ENCODE data around the gene A4GALT. TPM values are rescaled to one million over a fixed set of nuclear protein-coding genes. Genes with fewer than 3 reads are reported as not detected.

A4GALT gene
- total and polyA plus RNA-seq, 4 donors, result 8.6 to 29.3 (median 24.3) TPM

DNA sequence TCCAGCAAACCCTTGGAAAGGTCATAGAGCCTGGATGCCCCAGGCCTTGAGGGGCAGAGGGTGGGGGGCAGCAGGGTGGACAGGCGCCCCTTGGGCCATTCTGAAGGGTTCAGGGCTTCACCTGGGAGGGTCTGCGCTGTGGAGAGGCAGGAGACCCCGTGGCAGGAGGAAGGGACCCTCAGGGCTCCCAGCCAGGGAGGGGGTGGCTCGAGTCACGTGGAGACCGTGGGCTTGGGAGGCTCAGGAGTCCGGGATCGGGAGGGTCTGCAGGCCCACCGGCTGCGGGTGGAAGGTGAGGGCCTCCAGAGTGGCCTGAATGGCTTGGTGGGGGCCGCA is 48.5 kb upstream of the A4GALT start:
- H3K9ac ChIP-seq (ENCODE audit: insufficient read depth in 1 of 2, low read length in 2 of 2), result no peak overlapping the region
- DNase-seq (no peak), ATAC-seq (ENCODE audit: insufficient read depth, low FRiP score) (no peak)
- H3K9me3 ChIP-seq (ENCODE audit: control insufficient read depth in 4 of 4, insufficient read depth in 3 of 4, low read length in 3 of 4), result no peaks in the 10 kb centered on the region
- no peak overlapping the region for H3K4me3 ChIP-seq
- TF ChIP-seq, protein P1, sequence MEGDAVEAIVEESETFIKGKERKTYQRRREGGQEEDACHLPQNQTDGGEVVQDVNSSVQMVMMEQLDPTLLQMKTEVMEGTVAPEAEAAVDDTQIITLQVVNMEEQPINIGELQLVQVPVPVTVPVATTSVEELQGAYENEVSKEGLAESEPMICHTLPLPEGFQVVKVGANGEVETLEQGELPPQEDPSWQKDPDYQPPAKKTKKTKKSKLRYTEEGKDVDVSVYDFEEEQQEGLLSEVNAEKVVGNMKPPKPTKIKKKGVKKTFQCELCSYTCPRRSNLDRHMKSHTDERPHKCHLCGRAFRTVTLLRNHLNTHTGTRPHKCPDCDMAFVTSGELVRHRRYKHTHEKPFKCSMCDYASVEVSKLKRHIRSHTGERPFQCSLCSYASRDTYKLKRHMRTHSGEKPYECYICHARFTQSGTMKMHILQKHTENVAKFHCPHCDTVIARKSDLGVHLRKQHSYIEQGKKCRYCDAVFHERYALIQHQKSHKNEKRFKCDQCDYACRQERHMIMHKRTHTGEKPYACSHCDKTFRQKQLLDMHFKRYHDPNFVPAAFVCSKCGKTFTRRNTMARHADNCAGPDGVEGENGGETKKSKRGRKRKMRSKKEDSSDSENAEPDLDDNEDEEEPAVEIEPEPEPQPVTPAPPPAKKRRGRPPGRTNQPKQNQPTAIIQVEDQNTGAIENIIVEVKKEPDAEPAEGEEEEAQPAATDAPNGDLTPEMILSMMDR (IDR thresholded peaks at IDR 0.05; ENCODE audit: control extremely low read depth, extremely low read depth), result no peak
- H3K36me3 ChIP-seq (ENCODE audit: control insufficient read depth in 4 of 4, insufficient read depth in 4 of 4, low read length in 4 of 4), result no peaks in the 10 kb centered on the region
- H3K4me1 ChIP-seq (ENCODE audit: control insufficient read depth in 5 of 5, insufficient read depth in 5 of 5, low read length in 5 of 5), result peaks cover 0 to 11% (median 3%) of the 10 kb centered on the region in 5 donors
- WGBS, 2 donors, result 92 to 99% methylated on average over 11 of the region's 11 CpGs
- no peak overlapping the region for H3K27ac ChIP-seq (ENCODE audit: low read depth in 1 of 2, low read length in 1 of 2)
- no peaks in the 10 kb centered on the region for H3K27me3 ChIP-seq (ENCODE audit: control insufficient read depth in 3 of 3, insufficient read depth in 3 of 3, low read length in 2 of 3)

DNA sequence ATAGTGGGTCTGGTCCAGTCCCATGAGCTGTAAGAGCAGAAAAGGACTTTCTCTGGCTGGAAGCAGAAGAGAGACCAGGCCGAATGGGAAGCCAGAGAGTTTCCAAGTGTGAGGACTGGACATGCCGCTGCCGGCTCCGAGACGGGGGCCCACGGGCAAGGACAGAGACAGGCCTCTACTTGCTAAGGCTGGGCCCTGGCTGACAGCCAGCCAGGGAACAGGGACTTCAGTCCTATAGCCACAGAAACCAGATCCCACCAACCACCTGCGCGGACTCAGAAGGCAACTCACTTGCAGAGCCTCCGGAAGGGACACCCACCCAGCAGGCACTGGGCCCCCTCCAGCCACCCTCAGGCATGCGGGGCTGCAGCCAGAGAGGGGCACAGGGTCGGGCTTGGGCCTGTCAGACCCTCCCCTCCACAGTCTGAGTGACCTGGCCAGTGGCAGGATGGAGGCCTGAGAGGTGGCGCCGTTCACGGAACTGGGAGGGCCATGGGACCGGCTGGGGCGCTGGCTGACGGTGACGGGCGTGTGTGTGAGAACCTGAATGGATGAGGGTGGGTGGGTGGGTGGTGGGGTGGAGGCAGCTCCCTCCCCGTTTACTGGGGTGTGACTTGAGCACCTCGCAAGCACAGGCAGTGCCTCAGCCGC is 47.8 kb upstream of the A4GALT start:
- H3K4me1 ChIP-seq (ENCODE audit: control insufficient read depth in 5 of 5, insufficient read depth in 5 of 5, low read length in 5 of 5), result peaks cover 0 to 11% (median 3%) of the 10 kb centered on the region in 5 donors
- H3K4me3 ChIP-seq, result no peak overlapping the region
- no peak overlapping the region for H3K9ac ChIP-seq (ENCODE audit: insufficient read depth in 1 of 2, low read length in 2 of 2)
- H3K27me3 ChIP-seq (ENCODE audit: control insufficient read depth in 3 of 3, insufficient read depth in 3 of 3, low read length in 2 of 3), result no peaks in the 10 kb centered on the region
- no peaks in the 10 kb centered on the region for H3K9me3 ChIP-seq (ENCODE audit: control insufficient read depth in 4 of 4, insufficient read depth in 3 of 4, low read length in 3 of 4)
- 89 to 91% methylated on average over 22 of the region's 22 CpGs for WGBS, 2 donors
- H3K27ac ChIP-seq (ENCODE audit: low read depth in 1 of 2, low read length in 1 of 2), result no peak overlapping the region
- ATAC-seq (ENCODE audit: insufficient read depth, low FRiP score) (no peak), DNase-seq (no peak)
- TF ChIP-seq, protein P1 (IDR thresholded peaks at IDR 0.05; ENCODE audit: control extremely low read depth, extremely low read depth), result no peak
- no peaks in the 10 kb centered on the region for H3K36me3 ChIP-seq (ENCODE audit: control insufficient read depth in 4 of 4, insufficient read depth in 4 of 4, low read length in 4 of 4)

DNA sequence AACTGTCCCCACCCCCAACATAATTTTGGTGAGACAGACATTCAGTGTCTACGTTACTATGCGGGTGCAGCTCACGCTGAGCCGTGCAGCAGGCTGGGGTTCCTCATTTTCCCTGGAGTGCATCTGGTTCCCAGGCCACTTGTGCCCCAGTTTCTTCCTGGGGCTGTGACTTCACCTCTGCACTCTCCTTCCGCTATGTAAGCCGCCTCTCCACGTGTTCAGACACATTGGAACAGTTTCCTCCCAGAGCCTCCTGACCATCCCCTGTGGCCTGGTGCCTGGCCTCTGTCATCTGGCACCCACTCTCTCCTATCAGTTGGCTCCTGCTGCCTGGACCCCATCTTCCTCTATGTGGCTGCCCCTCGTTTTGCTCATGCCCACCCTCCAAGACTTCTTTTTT is 46.2 kb upstream of the A4GALT start:
- no peaks in the 10 kb centered on the region for H3K9me3 ChIP-seq (ENCODE audit: control insufficient read depth in 4 of 4, insufficient read depth in 3 of 4, low read length in 3 of 4)
- TF ChIP-seq, protein P1 (IDR thresholded peaks at IDR 0.05; ENCODE audit: control extremely low read depth, extremely low read depth), result no peak
- no peak overlapping the region for H3K9ac ChIP-seq (ENCODE audit: insufficient read depth in 1 of 2, low read length in 2 of 2)
- 41 to 58% methylated on average over 8 of the region's 8 CpGs for WGBS, 2 donors
- H3K27me3 ChIP-seq (ENCODE audit: control insufficient read depth in 3 of 3, insufficient read depth in 3 of 3, low read length in 2 of 3), result no peaks in the 10 kb centered on the region
- peaks cover 0 to 11% (median 3%) of the 10 kb centered on the region in 5 donors for H3K4me1 ChIP-seq (ENCODE audit: control insufficient read depth in 5 of 5, insufficient read depth in 5 of 5, low read length in 5 of 5)
- no peaks in the 10 kb centered on the region for H3K36me3 ChIP-seq (ENCODE audit: control insufficient read depth in 4 of 4, insufficient read depth in 4 of 4, low read length in 4 of 4)
- H3K4me3 ChIP-seq, result no peak overlapping the region
- DNase-seq, result no peak
- ATAC-seq (ENCODE audit: insufficient read depth, low FRiP score), result no peak
- H3K27ac ChIP-seq (ENCODE audit: low read depth in 1 of 2, low read length in 1 of 2), result no peak overlapping the region

DNA sequence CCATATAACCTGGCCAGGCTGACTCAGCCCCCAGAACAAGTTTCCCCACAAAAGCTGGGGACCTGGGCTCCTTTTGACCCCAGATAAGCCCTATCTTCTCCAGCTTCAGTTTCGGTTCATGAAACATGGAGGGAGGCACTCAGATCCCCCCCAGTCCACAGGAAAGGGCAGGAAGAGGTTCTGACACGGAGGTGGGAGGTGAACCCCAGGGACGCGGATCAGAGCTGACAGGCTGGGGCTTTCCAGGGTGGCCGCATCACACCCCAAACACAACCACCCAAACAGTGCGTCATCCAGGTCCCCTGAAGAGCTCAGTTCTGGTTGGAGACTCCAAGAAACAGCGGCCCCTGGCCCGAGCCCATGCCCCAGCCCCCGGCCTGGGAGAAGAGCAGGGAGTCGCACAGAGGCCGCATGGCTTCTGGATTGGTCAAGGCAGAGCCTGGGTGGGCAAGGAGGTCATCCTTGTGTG is 44.3 kb upstream of the A4GALT start:
- no peaks in the 10 kb centered on the region for H3K27me3 ChIP-seq (ENCODE audit: control insufficient read depth in 3 of 3, insufficient read depth in 3 of 3, low read length in 2 of 3)
- no peaks in the 10 kb centered on the region for H3K9me3 ChIP-seq (ENCODE audit: control insufficient read depth in 4 of 4, insufficient read depth in 3 of 4, low read length in 3 of 4)
- no peak for DNase-seq
- H3K9ac ChIP-seq (ENCODE audit: insufficient read depth in 1 of 2, low read length in 2 of 2), result no peak overlapping the region
- 84 to 86% methylated on average over 11 of the region's 11 CpGs for WGBS, 2 donors
- no peak for ATAC-seq (ENCODE audit: insufficient read depth, low FRiP score)
- peaks cover 0 to 8% (median under 1%) of the 10 kb centered on the region in 5 donors for H3K4me1 ChIP-seq (ENCODE audit: control insufficient read depth in 5 of 5, insufficient read depth in 5 of 5, low read length in 5 of 5)
- no peak overlapping the region for H3K4me3 ChIP-seq
- H3K27ac ChIP-seq (ENCODE audit: low read depth in 1 of 2, low read length in 1 of 2), result no peak overlapping the region
- no peaks in the 10 kb centered on the region for H3K36me3 ChIP-seq (ENCODE audit: control insufficient read depth in 4 of 4, insufficient read depth in 4 of 4, low read length in 4 of 4)
- TF ChIP-seq, protein P1 (IDR thresholded peaks at IDR 0.05; ENCODE audit: control extremely low read depth, extremely low read depth), result no peak
